HG02870 (cell line): ENCODE measurements around the gene SLC41A3.
"Not testable (repeated sequence)": the region's sequence is repeated elsewhere in the genome, so short reads cannot be mapped to it uniquely, and the experiment has no call there.

Experiments used
- ATAC-seq: cut with Tn5 transposase; IDR thresholded peaks from one replicate; pipeline ENCODE4 v1.9.1; 2021; ENCODE audit warnings: mild to moderate bottlenecking, moderate library complexity; ENCODE audit not compliant: unreplicated experiment

The SLC41A3 gene

GRCh38 chr3:126084768-126085180, 850 bp upstream of the SLC41A3 start:
- no peak for ATAC-seq

- ATAC-seq = peak; percentile 39
Measured at GRCh38 chr3:126083511-126083912, 412 bp downstream of the SLC41A3 start.

DNA sequence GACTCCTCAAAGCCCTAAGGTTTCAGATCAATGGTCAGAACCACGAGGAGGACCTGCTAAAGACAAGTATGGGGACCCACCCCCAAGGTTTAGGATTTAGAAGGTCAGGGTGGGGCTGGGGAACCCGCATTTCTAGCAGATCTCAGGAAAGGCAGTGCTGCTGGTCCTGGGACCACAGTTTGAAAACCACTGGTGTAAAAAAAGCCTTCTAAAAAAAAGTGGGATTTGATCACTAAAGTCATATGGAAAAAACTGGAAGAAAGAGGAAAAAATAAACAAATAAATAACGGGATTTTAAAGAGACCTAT, 832 bp downstream of the SLC41A3 start:
- ATAC-seq = no peak

DNA sequence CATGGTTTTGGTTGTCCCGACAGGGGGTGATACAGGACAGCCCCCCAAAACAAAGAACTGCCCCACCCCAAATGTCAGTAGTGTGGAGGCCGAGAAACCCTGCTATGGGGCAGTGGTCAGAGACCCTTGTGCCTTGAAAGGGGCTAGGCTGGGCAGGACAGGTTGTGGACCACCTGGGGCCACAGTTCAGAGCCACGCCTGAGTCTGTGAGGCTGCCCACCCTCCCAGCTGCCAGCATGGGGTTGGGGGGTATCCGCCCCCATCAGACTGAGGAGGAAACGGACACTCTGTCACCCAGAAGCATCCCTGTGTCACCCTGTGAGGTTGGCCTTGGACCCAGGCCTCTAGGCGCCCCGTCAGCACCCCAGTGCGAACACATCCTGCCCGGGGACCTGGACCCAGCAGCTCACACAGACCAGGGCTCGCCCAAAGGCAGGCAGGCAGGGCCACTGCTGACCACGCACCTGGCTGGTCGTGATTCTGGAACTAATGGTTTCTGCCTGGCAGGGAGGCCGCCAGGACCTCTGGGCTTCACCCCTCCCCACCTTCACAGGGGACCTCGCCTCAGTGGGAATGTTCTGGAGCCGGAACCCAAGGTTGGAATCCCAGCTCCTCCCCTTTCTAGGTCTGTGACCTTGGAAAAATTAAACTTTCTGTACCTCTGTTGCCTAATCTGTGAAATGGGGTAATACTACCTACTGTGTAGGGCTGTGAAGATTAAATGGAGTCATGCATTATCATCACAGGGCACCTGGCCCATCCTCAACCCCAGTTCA, 1.4 kb downstream of the SLC41A3 start:
- no peak for ATAC-seq

- no peak for ATAC-seq
Measured at GRCh38 chr3:126081618-126082361, 2.1 kb downstream of the SLC41A3 start.

DNA sequence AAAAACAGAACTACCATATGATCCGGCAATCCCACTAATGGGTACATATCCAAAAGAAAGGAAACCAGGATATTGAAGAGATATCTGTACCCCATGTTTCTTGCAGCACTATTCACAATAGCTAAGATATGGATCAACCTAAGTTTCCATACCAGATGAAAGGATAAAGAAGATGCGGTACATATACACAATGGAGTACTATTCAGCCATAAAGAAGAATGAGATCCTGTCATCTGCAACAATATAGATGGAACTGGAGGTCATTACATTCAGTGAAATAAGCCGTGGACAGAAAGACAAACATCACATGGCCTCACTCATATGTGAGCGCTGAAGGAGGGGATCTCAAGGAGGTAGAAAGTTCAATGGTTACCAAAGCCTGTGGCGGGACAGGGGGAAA, 3.0 kb downstream of the SLC41A3 start:
- no peak for ATAC-seq

DNA sequence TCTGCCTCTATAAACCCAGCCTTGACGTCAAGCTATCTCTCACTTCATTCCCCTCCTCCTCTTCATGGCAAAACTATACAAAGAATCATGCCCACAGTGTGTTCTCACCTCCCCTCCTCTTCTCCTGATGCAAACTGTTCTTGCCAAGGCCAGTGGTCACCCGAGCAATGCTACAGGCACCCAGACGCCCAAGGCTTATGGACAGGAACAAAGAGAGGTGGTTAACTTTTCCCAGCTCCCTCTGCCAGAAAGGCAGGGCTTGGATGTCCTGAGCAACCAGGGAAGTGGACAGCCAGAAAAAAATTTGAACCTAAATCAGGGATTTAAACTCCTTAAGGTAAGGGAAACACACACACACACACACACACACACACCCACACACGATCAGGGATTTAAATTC, 5.1 kb downstream of the SLC41A3 start:
- no peak for ATAC-seq

- no peak for ATAC-seq
Measured at GRCh38 chr3:126077754-126078153, 6.2 kb downstream of the SLC41A3 start.

GRCh38 chr3:126076140-126076539, 7.8 kb downstream of the SLC41A3 start:
- ATAC-seq = no peak

DNA sequence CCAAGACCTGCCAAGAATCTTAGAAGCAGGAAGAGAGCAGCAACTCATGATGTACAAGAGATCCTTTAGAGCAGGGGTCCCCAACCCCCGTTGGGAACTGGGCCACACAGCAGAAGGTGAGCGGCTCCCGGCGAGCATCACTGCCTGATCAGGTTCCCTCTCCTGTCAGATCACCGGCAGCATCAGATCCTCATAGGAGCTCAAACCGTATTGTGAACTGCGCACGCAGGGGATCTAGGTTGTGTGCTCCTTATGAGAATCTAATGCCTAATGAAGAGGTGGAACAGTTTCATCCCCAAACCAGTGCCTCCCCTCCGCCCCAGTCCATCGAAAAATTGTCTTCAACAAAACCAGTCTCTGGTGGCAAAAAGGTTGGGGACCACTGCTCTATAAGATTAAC, 13.8 kb downstream of the SLC41A3 start:
- no peak for ATAC-seq

GRCh38 chr3:126067959-126068358, 16.0 kb downstream of the SLC41A3 start:
- no peak for ATAC-seq

DNA sequence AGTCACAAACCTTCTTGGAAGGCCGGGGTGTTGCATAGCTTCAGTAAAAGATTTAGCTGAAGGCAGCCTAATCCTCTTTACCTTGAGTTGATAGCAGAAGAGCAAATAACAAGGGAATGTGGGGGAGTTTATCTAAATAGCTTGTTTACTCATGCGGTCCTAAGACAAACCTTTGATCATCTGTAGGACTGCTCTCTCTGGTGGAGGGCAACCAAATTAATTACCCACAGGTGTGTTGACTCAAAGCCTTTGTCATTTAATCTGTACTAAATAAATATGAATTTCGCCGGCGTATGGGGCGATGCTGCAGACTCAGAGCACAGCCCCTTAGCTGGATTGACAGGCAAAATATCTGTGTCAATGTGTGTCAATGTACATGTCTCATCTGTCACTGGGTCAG, 17.2 kb downstream of the SLC41A3 start:
- not testable (repeated sequence) for ATAC-seq

GRCh38 chr3:126065876-126066275, 18.0 kb downstream of the SLC41A3 start:
- no peak for ATAC-seq

DNA sequence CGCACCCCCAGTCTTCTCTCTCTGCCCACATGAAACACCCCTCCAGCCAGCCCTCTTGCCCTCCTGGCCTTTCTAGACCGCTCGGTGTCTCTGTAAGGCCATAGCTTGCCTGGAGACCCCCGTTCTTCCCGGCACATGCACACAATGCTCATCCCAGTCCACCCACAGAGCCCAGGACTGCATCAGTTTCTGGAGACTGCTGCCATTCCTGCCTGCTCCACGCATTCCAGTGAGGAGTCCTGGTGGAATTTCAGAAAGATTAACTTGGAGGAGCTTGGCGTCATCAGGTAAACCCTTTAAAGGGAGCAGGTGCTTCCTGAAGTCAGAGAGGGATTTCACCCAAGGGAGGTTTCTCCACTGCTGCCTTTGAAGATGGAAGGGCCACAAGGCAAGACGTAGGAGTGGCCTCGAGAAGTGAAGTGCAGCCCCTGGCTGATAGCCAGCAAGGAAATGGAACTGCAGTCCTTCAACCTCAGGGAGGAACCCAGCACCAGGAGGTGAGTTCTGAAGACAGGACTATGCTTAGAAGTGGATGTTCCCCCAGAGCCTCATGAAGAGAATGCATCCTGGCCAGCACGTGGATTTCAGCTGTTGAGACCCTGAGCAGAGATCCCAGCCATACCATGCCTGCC, 19.2 kb downstream of the SLC41A3 start:
- no peak for ATAC-seq

- ATAC-seq = no peak
Measured at GRCh38 chr3:126063358-126063965, 20.5 kb downstream of the SLC41A3 start.

DNA sequence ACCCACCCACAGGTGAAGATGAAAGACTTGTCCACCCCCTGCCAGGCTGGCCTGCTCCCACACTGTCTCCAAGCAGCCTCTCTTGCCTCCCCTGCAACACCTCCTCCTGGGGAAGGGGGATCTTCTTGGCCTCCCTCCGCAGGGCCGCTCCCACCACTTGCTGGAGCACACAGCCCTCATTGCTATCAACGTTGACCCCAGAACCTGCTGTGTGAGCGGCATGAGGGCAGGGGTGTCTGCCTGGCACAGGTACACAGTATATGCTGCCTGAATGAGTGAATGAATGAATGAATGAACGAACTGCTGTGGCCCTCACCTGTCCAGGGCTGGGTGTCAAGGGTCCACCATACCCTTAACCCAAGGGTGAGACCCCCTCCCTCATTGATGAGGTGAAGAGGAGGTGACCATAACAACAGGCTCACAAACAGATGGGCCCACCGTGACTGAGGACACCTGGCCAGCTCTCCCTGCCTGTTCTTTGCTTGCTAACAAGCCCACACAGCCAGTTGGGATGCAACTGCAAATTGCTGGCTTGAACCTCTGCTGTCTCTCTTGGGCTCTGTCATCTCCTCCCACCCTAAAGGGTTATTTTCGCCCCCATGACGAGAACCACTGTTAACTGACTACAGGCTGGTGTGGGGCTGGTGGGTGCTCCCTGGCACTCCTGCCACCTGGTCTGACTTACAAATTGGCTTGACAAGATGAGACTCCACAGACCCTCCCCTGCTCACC, 22.5 kb downstream of the SLC41A3 start:
- no peak for ATAC-seq

GRCh38 chr3:126060613-126061145, 23.2 kb downstream of the SLC41A3 start:
- no peak for ATAC-seq

DNA sequence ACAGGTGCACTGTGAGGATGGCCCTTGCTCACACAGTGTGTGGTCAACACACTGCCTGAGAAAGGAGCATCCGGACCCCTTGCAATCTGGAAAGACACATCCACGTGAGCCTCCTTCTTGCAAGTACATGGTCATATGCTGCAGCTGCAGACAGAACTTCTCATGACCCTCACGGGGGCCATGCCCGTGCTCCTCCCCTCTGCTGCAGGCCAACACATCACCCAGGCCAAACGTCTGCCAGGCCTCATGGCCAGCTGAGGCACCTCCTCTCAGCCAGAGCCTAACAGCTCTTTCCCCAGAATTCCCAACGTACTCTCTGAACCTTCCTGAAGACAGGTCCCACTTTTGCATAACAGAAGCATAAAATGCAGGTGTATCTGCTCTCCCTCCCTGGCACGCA, 25.3 kb downstream of the SLC41A3 start:
- no peak for ATAC-seq

DNA sequence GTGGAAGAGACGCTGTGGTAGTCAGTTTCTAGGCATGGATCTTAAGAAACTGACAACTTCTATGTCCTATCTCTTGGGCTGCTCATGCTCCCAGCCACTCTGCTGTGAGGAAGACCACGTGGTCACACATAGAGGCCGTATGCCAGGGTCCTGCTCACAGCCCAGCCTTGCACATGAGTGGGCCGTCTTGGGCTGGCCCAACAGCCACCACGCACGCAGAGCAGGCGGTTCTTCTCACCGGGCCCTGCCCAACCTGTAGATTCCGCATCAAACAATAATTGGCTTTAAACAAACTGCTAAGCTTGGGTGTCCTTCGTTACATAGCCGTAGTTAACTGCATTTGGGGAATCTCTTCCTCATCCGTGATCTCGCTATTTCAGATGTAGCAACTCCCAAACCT, 26.0 kb downstream of the SLC41A3 start:
- no peak for ATAC-seq

DNA sequence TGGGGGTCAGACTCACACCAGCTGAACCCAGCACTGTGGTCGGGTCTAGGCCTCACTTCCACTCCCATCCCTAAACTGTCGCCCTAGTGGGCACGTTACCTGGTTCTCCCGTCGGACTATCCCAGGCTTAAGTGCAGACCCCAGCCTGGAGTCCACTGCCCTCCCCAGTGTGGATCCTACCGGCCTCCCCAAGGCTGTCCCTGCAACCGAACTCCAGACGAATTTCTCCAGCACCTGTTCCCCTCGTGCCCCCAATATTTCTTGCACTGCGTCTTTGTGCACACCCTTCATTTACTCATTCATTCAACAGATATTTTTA, 26.5 kb downstream of the SLC41A3 start:
- no peak for ATAC-seq
